ENCODE results near the gene ZDHHC12.

- TF ChIP-seq POLR2A (IDR thresholded peaks at IDR 0.05; ENCODE audit: extremely low read depth, insufficient read length), result no peak
- no peak for TF ChIP-seq CTCF (IDR thresholded peaks at IDR 0.05; ENCODE audit: low read depth, low read length)
- TF ChIP-seq MAX (IDR thresholded peaks at IDR 0.05; ENCODE audit: low read depth, low read length), result no peak
- no peak for TF ChIP-seq MYC (IDR thresholded peaks at IDR 0.05; ENCODE audit: low read depth, low read length)
Measured at GRCh38 chr9:128694344-128694743, 29.6 kb downstream of the ZDHHC12 start.
